ENCODE measurements around the gene DCP1B.
"Not testable (repeated sequence)": the region's sequence is repeated elsewhere in the genome, so short reads cannot be mapped to it uniquely, and the experiment has no call there.

The DCP1B gene

GRCh38 chr12:1962051-1963020 lies 41.9 kb downstream of the DCP1B start:
- TF ChIP-seq CTCF (conservative IDR thresholded peaks at IDR 0.05; ENCODE audit: low read depth, low read length), result no peak
- H3K4me3 ChIP-seq (ENCODE audit: low read length), result no peak overlapping the region
- DNase-seq (ENCODE audit: low read depth), result no peak

DNA sequence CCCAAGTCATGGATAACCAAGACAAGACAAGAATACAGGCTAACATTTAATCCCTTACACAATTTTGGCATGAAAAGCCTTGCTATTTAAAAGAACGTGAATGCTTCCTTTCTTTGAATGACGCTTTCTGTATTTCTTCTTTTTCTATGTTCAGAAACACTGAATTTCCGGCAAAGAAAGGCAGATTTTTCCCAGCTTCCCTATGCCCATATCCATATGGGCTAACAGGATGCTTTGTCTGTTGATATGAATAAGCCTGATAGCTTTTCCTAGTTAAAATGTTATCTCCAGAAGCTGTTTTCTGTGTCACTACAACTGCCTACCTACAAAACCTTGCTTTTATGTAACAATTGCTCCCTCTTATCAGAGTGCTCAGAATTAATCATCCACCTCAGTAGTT lies 47.5 kb downstream of the DCP1B start:
- no peak overlapping the region for H3K4me3 ChIP-seq (ENCODE audit: low read length)
- no peak for TF ChIP-seq CTCF (conservative IDR thresholded peaks at IDR 0.05; ENCODE audit: low read depth, low read length)
- DNase-seq (ENCODE audit: low read depth), result no peak

DNA sequence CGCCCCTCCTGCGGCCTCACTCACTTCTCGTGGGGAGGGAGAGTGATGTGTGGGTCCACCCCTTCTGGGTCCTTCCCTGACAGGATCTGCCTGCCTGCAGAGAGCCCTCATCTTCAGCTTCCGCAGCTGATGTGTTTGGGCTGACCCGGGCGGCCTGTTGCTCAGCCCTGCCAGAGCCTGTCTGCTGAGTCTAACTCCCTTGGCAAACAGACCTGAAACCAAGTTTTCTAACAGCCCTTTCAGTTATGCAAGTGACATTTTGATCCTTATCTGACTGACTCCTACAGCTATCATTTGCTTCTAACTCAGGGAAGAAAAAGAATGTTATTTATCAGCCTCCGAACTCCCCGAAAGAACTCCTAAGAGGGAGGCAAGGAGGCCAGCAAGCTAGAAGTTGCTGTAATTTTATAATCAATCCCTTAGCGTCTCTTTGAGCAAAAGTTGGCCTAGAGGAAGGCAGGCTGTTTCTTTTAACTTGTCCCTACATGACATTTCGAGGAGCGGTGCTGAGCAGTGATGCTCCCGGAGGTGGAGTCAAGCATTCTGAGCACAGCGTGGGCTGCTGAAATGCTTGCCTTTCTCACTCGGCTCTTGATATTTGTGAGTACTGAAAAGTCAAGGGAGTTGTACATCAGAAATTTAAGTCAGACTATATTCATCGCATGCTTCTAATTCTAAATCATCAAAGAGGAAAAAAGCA lies 54.3 kb downstream of the DCP1B start:
- TF ChIP-seq CTCF (conservative IDR thresholded peaks at IDR 0.05; ENCODE audit: low read depth, low read length), result no peak
- no peak for DNase-seq (ENCODE audit: low read depth)
- no peak overlapping the region for H3K4me3 ChIP-seq (ENCODE audit: low read length)

- H3K4me3 ChIP-seq (ENCODE audit: low read length), result no peak overlapping the region
- TF ChIP-seq CTCF (conservative IDR thresholded peaks at IDR 0.05; ENCODE audit: low read depth, low read length), result no peak
- DNase-seq (ENCODE audit: low read depth), result no peak
These were observed 55.4 kb downstream of the DCP1B start for GRCh38 chr12:1948883-1949282.

DNA sequence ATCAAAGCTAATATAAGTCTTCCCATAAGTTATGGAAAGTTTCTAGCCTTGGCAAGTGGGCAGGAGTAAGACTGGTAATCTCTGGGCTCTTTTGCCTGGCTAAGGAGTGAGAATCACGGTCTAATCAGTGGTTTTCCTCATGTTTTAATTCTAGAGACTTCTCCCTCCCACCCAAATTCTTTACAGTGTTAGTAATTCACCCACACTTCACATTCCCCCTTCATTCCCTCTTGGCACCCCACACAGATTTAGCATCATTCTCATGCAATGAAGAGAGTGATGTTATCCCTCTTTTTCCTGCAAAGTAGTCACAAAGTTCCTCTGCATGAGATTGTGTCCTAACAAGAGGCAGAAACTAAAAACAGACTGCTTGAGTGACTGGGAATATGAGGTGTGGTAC lies 57.2 kb downstream of the DCP1B start:
- no peak for DNase-seq (ENCODE audit: low read depth)
- TF ChIP-seq CTCF (conservative IDR thresholded peaks at IDR 0.05; ENCODE audit: low read depth, low read length), result no peak
- no peak overlapping the region for H3K4me3 ChIP-seq (ENCODE audit: low read length)

GRCh38 chr12:1946296-1946695 lies 58.0 kb downstream of the DCP1B start:
- no peak overlapping the region for H3K4me3 ChIP-seq (ENCODE audit: low read length)
- TF ChIP-seq CTCF (conservative IDR thresholded peaks at IDR 0.05; ENCODE audit: low read depth, low read length), result no peak
- no peak for DNase-seq (ENCODE audit: low read depth)

- not testable (repeated sequence) for DNase-seq (ENCODE audit: low read depth); H3K4me3 ChIP-seq (ENCODE audit: low read length)
These were observed 58.8 kb downstream of the DCP1B start for GRCh38 chr12:1945502-1945901.

All from retinal pigment epithelial cell (primary cell).